ENCODE results near the gene SLC7A8.

- TF ChIP-seq CTCF (IDR thresholded peaks at IDR 0.05) (no peak), POLR2A (IDR thresholded peaks at IDR 0.05) (no peak)
Observed at GRCh38 chr14:23143911-23144310, 39.5 kb downstream of the SLC7A8 start.

Measured in testis (tissue), 2 donors.